Activated T-cell treated with anti-CD3 and anti-CD28 coated beads for 4 hours (primary cell): ENCODE measurements around the gene FBXW11.
"Not testable (repeated sequence)": the region's sequence is repeated elsewhere in the genome, so short reads cannot be mapped to it uniquely, and the experiment has no call there.

Experiments
- DNase-seq: peaks from one replicate; pipeline ENCODE4 v3.0.0-alpha.2; 2020

The FBXW11 gene

DNA sequence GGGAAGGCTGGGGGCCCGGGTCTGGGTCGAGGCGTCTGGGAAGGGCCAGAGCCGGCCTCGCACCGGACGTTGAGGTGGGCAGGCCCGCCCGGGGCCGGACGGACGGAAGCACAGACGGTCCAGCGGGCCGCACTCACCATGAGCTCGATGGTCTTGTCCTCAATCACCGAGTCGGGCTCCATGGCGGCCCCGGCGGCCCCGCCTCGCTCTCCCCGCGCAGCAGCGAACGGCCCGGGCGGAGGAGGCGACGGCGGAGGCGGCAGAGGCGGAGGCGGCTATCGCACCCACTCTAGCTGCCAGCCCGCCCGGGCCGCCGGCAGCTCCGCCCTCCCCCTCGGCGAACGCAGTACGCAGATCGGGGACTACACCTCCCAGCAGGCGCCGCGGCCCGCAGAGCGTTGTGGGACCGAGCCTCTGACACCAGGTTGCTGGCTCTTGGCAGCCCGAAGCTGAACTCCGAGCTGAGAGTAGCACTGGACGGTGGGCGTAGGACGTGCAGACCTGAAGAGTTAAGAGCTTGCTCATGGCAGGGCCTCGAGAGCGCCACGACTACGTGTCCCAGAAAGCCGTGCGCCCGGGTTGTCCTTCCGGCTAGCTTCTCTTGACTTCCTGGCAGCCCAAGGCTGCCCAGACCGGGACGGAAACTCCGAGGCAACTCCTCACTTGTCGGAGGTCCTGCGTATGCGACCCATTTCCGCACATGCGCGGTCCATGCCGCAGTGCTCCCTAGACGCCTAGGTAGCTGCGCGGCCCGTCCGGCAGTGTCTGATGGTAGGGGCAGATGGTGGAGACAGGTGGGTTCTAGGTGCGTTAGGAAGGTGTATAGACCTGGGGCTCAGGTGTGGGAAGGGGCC lies at the start of gene FBXW11:
FBXW11 (minus strand) TSS at position 318 of the 854 bp plus-strand sequence; CDS start at position 182, 136 bp downstream.
- DNase-seq: peak; percentile 83

DNA sequence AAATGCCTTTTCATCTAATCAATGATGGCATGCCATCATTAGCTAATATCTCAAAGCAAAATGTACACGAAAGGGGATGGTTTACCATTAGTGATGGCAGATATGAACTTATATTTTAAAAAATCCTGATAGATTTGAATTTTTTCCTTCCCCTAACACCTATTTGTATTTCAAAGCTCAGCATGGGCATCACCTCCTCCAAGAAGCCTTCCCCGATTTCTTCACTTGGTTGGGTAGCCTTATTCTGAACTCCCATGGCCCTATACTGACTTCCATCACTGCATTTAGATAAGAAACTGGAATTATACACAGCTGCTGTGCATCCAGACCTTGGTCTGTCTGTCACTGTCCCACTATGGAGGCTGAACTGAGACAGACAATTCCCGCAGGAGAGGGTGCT lies 49.6 kb upstream of the FBXW11 start:
- no peak for DNase-seq

DNA sequence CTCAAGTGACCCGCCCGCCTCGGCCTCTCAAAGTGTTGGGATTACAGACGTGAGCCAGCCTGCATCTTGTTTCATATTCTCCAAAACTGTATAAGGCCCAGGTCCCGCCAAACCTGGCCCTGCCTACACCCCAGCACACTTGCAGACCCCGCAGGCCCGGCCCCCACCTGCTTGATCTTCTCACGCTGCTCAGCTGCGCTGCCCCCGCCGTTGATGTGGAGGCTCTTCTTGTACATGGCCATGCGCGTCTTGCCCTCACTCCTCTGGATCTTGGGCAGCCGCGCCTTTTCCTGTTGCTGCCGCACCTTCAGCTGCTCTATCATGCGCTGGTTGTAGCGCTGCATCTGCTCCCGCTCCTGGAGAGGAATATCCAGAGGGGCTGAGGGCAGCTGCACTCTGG lies 49.0 kb upstream of the FBXW11 start:
- DNase-seq: no peak

DNA sequence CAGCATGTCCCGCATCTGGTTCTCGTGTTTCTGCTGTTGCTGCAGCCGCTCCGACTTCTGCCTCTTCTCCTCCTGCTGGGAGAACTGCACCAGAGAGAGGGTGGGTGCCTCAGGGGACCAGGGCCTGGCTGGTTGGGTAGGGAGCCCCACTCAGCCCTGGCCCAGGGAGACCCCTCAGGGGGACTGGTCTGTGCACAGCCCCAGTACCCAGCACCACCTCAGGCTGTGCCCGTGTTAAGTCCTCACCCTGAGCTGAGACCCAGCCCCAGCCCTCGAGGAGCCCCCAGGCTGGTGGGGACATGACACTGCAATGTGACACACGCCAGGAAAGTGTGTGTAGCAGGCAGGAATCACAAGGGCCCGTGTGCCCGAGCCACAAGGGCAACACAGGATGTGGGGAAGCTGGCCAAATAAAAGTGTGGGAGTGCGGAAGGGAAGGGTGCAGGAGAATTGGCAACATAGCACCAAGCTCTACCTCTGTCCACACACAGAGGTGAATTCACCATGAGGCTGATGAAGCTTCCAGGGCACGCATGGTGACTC lies 48.2 kb upstream of the FBXW11 start:
- no peak for DNase-seq

DNA sequence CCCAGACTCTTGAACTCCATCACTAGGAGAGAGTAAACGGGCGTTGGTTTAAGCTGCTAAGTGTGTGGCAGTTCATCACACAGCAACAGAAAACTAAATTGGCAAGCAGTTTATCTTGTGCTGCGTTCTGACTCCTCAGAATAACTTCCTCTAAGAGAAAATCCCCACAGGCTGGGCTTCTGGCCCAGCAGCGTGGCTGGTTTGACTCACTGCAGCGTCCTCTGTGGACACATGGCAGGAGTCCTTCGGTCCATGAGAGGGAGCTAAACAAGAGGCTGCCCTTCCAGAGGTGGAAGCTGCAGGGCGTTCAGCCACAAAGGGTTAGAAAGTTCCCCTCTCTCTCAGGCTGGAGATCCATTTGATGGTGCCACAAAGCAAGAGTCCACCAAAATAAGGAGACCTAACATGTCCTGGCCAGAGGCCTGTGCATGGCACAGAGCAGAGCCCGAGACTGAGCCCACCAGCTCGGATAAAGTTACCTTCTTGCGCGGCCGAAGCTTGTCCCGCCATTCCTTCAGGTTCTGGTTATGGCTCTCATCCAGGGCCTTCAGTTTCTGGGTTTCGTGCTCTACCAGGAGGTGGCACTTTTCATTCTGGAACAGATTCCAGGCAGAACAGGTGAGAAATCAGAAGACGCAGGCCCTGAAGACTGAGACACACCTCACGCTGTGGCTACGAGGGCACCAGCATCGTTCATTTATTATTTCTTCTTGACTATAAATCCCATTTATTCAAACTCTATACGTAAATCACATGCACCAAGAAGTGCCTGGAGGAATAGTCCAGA lies 46.2 kb upstream of the FBXW11 start:
- DNase-seq: no peak

DNA sequence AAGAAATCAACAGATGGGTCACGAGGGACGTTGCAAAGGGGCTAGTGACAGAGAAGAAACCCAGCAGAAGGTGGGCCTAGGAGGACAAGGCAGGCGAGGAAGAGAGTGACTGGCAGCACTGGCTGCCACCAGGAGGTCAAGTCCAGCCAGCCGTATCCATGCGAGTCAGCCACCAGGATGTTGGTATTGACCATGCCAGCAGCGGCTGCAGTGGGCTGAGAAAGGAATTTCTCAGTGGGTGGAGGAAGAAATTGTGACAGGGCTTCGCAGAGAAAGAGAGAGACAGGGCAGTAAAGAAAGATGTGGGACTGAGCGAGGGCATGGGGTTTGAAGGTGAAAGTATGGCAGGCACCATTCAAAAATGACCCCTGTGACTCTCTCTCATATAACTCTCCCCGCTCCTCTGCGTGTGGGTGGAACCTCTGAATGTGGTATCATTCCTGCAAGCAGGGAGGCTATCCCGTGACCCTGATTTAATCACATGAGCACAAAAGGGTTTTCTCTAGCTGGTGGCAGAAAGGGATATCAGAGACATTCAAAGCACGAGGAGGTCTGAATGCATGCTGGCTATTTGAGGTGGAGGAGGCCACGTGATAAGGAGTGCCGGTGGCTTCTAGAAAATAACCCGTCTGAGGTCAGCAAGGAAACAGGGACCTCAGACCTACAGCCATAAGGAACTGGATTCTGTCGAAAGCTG lies 45.4 kb upstream of the FBXW11 start:
- no peak for DNase-seq

DNA sequence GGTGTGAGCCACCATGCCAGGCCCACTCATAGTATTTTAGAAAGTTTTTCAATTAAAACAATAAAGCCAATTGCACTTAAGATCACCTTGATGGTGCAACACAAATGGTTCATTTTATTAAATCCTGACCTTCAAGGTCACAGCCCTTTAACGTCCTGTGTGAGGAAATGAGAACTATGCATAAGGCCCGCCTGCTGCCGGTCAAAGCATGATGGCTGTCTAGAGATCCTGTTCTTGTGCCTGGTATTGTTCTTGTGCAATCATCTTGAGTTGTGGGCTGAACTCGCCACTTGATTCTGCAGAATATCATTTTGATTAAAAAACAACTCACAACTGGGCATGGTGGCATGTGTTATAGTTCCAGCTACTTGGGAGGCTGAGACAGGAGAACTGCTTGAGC lies 43.6 kb upstream of the FBXW11 start:
- DNase-seq: no peak

DNA sequence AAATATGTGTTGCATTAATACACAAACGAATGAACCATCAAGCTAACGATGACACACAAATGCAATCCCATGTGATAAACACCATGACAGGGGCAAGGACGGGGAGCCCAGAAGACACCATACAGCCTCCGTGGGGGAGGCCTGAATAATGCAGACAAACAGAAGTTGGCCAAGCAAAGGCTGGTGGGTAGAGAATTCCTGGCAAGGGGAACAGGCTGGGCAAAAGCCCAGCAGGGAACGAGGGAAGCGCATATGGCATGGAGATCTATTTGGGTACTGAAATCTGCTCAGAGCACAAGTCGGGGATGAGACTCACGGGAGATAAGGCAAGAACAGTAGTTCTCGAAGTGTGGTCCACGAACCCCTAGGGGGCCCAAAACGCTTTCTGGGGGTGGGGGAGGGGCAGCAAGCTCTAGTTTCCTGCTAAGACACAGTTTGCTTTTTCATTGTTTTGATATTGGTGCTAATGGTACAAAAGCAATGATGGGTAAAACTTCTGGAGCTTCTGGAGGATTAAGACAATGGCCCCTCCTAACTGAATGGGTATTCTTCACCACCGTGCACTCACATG lies 42.9 kb upstream of the FBXW11 start:
- no peak for DNase-seq

DNA sequence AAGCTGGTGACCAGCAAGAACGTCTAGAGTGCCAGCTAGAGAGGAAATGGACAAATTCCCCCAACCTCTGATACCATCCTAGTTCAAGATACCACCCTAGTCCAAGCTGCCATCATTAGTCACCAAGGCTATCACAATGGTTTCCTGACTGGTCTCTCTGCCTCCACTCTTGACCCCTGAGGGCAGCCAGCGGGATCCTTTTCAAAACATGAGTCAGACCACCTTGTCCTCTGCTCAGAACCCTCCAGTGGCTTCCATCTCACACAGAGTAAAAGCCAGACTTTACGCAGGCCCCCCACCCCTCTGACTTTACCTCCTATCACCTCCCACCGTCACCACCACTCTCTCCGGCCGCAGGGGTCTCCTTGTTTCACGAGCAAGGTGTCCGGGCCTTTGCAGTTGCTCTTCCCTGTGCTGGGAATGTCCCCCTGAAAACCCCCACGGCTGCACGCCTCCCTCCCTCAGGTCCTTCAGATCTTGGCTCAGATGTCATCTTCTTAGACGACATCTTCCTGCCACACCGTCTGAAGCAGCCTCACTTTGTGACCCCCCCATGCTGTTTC lies 42.2 kb upstream of the FBXW11 start:
- DNase-seq: no peak

DNA sequence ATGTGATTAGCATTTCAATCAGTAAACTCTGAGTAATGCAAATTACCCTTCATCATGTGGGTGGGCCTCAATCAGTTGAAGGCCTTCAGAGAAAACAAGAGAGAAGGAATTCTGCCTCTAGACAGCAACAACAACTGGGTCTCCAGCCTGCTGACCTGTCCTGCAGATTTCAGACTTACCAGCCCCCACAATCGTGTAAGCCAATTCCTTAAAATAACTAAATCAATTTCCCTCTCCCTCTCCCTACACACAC lies 41.7 kb upstream of the FBXW11 start:
- DNase-seq: no peak

DNA sequence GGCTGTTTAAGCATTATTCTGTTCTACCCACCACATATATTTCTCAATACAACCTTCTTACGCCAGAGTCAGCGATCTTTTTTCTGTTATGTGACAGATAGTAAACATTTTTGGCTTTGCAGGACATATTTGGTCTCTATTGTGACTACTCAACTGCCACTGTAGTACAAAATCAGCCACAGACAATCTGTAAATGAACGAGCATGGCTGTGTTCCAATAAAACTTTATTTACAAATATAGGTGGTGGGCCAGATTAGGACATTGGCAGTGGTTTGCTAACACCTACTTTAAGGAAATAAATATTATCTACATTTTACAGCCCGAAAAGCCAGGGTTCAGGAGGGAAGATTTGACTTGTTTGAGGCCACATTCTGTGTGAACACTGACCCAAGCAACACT lies 40.2 kb upstream of the FBXW11 start:
- no peak for DNase-seq

DNA sequence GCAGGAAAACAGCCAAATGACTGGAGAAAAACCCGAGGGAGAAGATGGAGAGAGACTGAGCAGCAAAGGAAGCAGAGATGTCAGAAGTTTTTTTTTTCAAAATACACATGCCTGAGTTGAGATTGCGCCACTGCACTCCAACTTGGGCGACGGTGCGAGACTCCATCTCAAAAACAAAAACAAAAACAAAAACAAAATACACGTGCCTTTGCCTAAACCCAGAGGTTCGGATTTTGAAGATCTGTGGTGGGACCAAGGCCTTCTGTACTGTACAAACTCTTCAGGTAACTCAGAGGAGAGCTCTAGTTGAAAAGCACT lies 38.8 kb upstream of the FBXW11 start:
- no peak for DNase-seq

DNA sequence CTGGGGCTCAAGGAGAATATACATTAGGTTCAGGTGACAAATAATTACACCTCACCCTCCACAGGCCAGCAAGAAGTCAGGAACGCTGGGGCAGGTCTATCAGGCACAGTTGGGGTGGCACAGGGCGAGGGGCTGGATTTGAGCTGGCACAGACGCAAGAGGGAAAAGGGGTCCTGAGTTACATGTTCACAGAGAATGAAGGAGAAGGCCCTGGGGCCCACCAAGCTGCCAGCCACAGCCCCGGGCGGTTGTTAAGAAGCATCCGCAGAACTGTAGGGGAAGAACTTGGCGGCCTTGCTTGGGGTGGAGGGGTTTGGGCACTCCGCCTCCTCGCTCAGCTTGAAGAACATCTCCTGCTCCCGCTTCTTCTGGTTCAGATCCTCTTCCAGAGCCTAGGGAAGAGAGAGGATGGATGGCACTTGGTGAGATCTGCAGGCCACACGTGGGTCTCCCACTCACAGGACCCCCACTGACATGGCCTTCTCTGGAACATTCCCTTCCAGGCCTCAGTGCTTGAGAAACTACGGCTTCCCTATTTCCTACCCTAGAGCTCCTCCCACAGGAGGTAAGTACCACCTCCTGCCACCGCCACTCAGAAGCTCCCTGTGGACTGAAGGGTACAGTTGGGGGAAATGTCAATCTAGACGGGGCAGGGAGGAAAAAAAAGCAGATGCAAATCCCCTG lies 38.3 kb upstream of the FBXW11 start:
- DNase-seq: no peak

DNA sequence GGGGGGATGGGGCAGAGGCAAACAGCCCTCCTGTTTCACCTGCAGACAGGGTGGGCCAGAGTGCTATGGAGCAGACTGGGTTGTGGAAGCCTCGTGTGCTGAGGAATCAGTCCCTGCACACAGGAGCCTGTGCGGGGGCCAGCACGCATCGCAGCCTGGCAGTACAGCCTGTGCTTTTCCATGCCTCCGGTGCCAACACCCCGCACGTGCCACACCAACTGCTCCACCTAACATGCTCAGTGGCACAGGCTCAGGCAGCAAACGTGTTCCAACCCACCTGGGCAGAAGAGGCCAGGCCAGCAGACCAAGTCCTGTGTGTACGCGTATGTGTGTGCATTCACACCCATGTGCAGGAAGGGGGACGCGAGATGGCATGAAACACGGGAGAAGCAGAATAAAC lies 37.4 kb upstream of the FBXW11 start:
- no peak for DNase-seq

DNA sequence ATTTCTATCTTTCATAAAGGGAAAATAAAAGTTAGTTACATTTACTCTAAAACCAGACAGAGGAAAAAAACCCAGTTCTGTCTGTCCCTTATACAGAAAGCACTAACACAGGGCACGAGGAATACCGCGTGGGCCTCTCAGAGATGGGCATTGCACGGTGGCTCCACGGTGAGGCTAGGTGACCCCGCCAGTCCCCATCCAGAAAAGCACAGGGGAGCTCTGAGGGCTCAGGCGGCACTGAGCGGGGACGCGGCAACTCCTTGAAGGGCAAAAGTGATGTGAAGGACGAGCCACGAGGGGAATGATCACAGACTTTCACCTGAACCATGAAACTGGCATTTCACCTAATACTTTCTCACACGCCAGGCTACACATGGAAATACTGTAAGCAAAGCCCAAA lies 35.7 kb upstream of the FBXW11 start:
- DNase-seq: no peak

DNA sequence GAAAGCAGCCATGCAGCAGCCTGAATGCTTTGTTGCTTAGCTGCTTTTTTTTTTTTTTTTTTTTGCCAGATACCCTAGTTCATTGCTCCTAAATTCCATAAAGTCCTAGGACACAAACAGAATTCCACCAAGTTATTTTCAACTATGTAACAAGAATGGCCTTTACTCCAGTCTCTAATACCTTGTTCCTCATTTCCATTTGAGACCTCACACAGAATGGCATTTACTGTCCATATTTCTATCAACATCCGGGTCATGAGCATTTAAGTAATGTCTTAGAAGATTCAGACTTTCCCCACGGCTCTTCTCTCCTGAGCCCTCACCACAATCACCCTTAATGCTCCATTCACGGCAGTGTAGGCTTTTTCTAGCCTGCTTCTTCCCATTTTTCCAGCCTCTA lies 31.7 kb upstream of the FBXW11 start:
- DNase-seq: no peak

DNA sequence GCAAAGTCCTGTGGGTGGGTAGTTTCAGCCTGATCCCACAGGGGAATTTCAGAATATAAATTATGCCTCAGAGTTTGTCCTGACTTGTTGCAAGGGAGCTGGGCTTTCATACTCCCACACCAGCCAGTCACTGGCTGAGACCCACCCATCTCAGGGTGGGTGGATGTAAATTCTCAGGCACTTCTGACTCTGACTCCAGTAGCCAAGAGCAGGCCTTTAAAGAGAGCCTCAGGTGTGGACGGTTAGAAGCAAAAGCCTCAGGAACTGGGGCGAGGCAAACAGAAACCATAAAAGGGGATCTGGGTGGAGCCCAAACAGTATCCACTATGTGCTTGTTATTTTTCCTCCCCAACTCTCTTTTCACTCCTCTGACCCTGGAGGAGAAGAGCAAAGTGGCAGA lies 28.6 kb upstream of the FBXW11 start:
- no peak for DNase-seq

DNA sequence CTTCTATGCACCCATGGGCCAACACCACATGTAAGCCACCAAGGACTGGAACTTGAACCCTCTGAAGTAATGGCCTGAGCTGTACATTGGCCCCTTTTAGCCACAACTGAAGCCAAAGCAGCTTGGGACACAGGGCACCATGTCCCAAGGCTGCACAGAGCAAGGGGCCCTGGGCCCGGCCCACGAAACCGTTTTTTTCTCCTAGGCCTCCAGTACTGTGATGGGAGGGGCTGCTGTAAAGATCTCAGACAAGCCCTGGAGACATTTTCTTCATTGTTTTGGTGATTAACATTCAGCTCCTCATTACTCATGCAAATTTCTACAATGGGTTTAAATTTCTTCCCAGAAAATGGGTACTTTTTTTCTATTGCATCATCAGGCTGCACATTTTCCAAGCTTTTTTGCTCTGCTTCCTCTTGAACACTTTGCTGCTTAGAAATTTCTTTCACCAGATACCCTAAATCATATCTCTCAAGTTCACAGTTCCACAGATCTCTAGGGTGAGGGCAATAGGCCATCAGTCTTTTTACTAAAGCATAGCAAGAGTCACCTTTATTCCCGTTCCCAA lies 25.5 kb upstream of the FBXW11 start:
- no peak for DNase-seq

DNA sequence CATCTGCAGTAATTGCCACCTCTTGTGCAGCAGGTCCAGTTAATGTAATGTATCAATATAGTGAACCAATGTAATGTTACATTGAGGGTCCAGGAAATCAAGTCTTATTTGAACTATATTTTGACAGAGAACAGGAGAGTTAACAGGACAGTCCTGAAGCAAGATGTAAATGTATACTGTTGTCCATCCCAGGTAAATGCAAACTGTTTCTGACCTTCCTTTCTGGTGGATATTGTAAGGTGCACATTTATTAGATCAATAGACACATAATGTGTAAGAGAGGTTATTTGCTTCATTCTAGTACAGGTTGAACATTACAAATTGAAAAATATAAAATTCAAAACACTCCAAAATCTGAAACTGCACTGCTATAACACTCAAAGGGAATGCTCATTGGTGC lies 23.4 kb upstream of the FBXW11 start:
- DNase-seq: no peak

DNA sequence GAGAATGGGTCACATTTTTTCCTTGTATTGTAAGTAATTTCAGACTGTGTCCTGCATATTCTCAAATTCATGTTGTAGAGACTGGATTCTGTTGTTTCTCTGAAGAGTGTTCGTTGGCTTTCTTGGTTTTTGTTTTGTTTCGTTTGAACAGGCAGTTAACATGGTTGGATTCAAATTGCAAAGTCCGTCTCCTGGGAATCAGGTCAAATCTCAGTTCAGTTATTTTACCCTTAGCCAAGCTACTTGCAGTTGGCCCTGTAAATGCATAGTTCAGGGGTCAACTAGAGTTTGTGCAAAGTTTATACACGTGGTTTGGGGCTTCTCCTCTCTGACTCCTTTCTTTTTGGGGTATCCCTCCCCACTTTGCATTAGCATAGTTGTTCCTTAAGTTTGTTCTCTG lies 21.7 kb upstream of the FBXW11 start:
- DNase-seq: no peak

DNA sequence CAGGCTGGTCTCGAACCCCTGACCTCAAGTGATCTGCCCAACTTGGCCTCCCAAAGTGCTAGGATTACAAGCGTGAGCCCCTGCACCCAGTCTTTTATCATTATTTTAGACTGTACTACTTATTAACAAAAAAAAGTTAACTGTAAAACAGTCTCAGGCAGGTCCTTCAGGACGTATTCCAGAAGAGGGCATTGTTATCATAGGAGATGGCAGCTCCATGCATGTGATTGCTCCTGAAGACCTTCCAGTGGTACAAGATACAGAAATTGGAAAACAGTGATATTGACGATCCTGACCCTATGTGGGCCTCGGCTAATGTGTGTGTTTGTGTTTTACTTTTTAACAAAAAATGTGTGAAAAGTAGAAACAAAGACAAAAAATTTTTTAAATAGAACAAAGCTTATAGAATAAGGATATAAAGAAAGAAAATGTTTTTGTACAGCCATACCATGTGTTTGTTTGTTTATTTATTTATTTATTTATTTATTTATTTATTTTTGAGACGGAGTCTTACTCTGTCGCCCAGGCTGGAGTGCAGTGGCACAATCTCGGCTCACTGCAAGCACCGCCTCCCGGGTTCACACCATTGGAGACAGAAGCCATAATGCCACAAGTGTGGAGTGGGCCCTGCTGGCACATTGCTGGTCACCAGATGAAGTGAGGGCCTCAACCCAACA lies 13.8 kb upstream of the FBXW11 start:
- DNase-seq: not testable (repeated sequence)

DNA sequence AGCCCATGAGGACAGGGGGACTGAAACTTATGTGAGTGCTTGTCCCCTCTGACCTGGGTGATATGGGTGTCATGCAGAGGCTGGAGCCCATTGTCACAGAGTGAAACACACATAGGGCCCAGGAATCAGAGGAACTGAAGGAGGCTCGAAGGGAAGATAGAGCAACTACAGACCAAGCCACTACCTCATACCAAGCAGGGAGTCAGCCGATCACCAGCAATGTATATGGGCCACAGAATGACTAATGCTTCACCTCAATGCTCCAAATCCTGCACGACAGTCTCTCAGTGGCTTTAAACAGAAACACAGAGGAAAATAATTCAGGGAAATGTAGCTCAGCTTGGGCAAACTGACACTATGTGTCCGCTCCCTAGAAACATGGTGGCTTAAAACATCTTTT lies 8.9 kb upstream of the FBXW11 start:
- no peak for DNase-seq
